Nephron (organoid): Measurements from ENCODE around the gene EPHA5.

ENCODE experiments used
- H3K27ac Mint-ChIP-seq, 3 experiments: 2 replicates each; pipeline ENCODE4 v1.8.0; 2020; ENCODE audit warnings: mixed read lengths in 3 of 3, mild to moderate bottlenecking in 2 of 3, moderate library complexity in 1 of 3
- H3K27me3 Mint-ChIP-seq: 2 replicates; pipeline ENCODE4 v1.8.0; 2021; ENCODE audit warnings: low read depth, mild to moderate bottlenecking, moderate library complexity, mixed read lengths
- H3K36me3 Mint-ChIP-seq: 2 replicates; pipeline ENCODE4 v1.8.0; 2020; ENCODE audit warnings: low read depth, mixed read lengths
- H3K4me1 Mint-ChIP-seq: 2 replicates; pipeline ENCODE4 v1.8.0; 2020; ENCODE audit warnings: mixed read lengths
- H3K4me3 Mint-ChIP-seq, 3 experiments: 2 replicates each; pipeline ENCODE4 v1.8.0; 2020; ENCODE audit warnings: mild to moderate bottlenecking in 3 of 3, mixed read lengths in 3 of 3, moderate library complexity in 2 of 3
- H3K9me3 Mint-ChIP-seq: 2 replicates; pipeline ENCODE4 v1.8.0; 2020; ENCODE audit warnings: mixed read lengths
- TF ChIP-seq, protein P1 (sequence below), 3 experiments: fragments of 200-600 bp; sonication (generic); IDR thresholded peaks; one replicate each; pipeline ENCODE4 v1.5.0; 2021; ENCODE audit warnings: antibody characterized with exemption in 3 of 3; ENCODE audit not compliant: unreplicated experiment in 3 of 3

Gene EPHA5

DNA sequence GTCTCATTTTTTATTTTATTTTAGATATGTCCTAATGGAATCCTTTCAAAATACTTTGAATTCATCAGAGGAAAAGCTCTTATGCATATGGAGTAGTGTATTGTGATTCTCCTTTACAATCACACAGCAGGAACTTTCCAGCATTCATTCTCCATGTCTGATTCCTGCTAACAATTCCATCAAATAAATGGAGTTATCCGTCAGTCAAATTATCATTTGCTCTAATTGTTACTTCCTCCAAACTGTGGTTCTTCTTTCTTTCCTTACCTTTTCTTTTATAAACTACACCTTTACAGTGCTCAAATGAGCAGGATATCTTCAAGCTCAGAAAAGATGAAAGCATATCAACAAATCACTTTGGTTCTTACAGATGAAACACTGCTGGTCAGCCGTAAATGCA, 80.4 kb downstream of the EPHA5 start:
- Mint-ChIP-seq H3K9me3 (no peaks in the 10 kb centered on the region), H3K27me3 (no peaks in the 10 kb centered on the region), H3K36me3 (no peaks in the 10 kb centered on the region), H3K4me1 (no peaks in the 10 kb centered on the region), H3K27ac (no peak overlapping the region), H3K4me3 (no peak overlapping the region)
- TF ChIP-seq, protein P1, sequence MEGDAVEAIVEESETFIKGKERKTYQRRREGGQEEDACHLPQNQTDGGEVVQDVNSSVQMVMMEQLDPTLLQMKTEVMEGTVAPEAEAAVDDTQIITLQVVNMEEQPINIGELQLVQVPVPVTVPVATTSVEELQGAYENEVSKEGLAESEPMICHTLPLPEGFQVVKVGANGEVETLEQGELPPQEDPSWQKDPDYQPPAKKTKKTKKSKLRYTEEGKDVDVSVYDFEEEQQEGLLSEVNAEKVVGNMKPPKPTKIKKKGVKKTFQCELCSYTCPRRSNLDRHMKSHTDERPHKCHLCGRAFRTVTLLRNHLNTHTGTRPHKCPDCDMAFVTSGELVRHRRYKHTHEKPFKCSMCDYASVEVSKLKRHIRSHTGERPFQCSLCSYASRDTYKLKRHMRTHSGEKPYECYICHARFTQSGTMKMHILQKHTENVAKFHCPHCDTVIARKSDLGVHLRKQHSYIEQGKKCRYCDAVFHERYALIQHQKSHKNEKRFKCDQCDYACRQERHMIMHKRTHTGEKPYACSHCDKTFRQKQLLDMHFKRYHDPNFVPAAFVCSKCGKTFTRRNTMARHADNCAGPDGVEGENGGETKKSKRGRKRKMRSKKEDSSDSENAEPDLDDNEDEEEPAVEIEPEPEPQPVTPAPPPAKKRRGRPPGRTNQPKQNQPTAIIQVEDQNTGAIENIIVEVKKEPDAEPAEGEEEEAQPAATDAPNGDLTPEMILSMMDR (IDR thresholded peaks at IDR 0.05; ENCODE audit: unreplicated experiment in 3 of 3) = no peak

DNA sequence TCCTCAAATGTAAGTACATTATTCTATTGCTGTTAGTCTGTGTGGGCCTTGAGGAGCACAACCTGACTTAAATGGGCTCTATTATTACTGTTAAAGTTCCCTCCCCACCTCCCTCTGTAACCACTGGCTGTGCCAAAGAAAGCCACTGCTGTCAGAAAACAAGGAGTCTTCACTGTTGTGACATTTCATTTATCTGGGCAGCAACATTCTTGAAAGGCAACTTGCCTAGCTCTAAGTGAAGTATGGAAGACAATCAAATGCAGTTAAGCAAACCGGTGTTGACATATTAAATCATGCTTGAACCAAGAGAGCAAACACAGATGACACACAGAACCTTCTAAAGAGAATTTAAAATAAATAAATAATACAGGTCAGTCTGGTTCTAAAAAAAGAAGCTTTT, 81.0 kb downstream of the EPHA5 start:
- Mint-ChIP-seq H3K27me3 (no peaks in the 10 kb centered on the region), H3K36me3 (no peaks in the 10 kb centered on the region), H3K9me3 (no peaks in the 10 kb centered on the region), H3K4me1 (no peaks in the 10 kb centered on the region), H3K27ac (peak overlapping the region in 1 of 3 experiments; percentile 52), H3K4me3 (no peak overlapping the region)
- TF ChIP-seq, protein P1 (IDR thresholded peaks at IDR 0.05; ENCODE audit: unreplicated experiment in 3 of 3) = no peak

DNA sequence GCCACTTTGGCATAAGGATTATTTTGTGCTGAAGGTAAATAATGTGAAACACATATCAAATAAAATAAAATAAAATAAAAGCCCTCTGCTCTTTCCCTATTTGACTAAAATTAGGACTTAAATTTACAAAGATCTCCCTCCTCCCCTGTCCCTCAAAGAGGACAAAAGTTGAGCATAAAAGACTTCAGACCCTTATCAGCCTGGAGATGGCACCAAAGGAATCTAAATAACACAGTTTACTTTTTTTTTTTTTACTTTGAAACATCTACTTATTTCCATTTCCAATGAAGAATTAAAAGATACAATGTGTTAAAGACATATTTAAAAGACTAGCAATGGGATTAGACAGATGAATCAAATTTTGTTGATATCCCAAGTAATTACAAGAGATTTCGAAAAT, 89.7 kb downstream of the EPHA5 start:
- Mint-ChIP-seq H3K27me3 (peaks cover 4% of the 10 kb centered on the region), H3K4me3 (no peak overlapping the region), H3K4me1 (no peaks in the 10 kb centered on the region), H3K36me3 (no peaks in the 10 kb centered on the region), H3K9me3 (no peaks in the 10 kb centered on the region), H3K27ac (no peak overlapping the region)
- TF ChIP-seq, protein P1 (IDR thresholded peaks at IDR 0.05; ENCODE audit: unreplicated experiment in 3 of 3) = no peak

GRCh38 chr4:65566473-65566872, 103.8 kb downstream of the EPHA5 start:
- TF ChIP-seq, protein P1 (IDR thresholded peaks at IDR 0.05; ENCODE audit: unreplicated experiment in 3 of 3) = no peak
- H3K27ac Mint-ChIP-seq = no peak overlapping the region
- no peaks in the 10 kb centered on the region for H3K4me1 Mint-ChIP-seq
- H3K4me3 Mint-ChIP-seq = no peak overlapping the region
- no peaks in the 10 kb centered on the region for H3K9me3 Mint-ChIP-seq
- no peaks in the 10 kb centered on the region for H3K27me3 Mint-ChIP-seq
- no peaks in the 10 kb centered on the region for H3K36me3 Mint-ChIP-seq

- H3K4me1 Mint-ChIP-seq = no peaks in the 10 kb centered on the region
- no peaks in the 10 kb centered on the region for H3K9me3 Mint-ChIP-seq
- no peak overlapping the region for H3K27ac Mint-ChIP-seq
- TF ChIP-seq, protein P1 (IDR thresholded peaks at IDR 0.05; ENCODE audit: unreplicated experiment in 3 of 3) = no peak
- no peak overlapping the region for H3K4me3 Mint-ChIP-seq
- no peaks in the 10 kb centered on the region for H3K36me3 Mint-ChIP-seq
- H3K27me3 Mint-ChIP-seq = no peaks in the 10 kb centered on the region
Measured at GRCh38 chr4:65561164-65561563, 109.1 kb downstream of the EPHA5 start.

DNA sequence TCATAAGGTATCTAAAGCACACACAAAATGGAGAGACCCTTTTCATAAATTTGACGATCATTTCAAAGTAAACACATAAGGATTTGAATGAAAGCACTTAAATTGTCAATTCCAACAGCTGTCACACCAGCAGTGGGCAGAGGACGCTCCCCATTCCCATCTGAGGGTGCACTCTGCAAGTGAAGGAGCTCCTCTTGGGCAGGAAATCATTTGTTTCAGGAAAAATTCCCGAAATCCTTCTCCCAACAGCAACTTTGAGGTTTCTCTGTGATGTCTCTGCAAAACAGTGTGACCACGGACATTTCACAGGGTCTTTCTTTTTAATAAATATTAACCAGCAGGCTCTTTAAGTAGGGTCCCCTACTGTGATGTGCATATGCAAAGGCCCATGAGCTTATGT, 111.0 kb downstream of the EPHA5 start:
- no peaks in the 10 kb centered on the region for H3K27me3 Mint-ChIP-seq

More for the DNA sequence above, 111.0 kb downstream of the EPHA5 start:
- Mint-ChIP-seq H3K4me1 (no peaks in the 10 kb centered on the region), H3K9me3 (no peaks in the 10 kb centered on the region), H3K4me3 (no peak overlapping the region), H3K36me3 (no peaks in the 10 kb centered on the region), H3K27ac (no peak overlapping the region)
- TF ChIP-seq, protein P1 (IDR thresholded peaks at IDR 0.05; ENCODE audit: unreplicated experiment in 3 of 3) = no peak
